ENCODE measurements around the gene PSMB7.

GRCh38 chr9:124373386-124373785, 41.9 kb downstream of the PSMB7 start:
- TF ChIP-seq POLR2A (IDR thresholded peaks at IDR 0.05): no peak
- TF ChIP-seq POLR2AphosphoS5 (IDR thresholded peaks at IDR 0.05): no peak
- no peak for TF ChIP-seq CTCF (IDR thresholded peaks at IDR 0.05)
